A673 (cell line): ENCODE results near the gene ZNF584.

ENCODE experiments used
- EZH2 ChIP-seq: fragments of 200-600 bp; sonication (generic); IDR thresholded peaks from 2 replicates; pipeline ENCODE4 v1.6.1; 2017; ENCODE audit warnings: borderline replicate concordance, low read depth, mild to moderate bottlenecking, mixed read lengths, antibody characterized with exemption, low read length; ENCODE audit not compliant: poor library complexity, severe bottlenecking
- TF ChIP-seq, protein P1 (sequence below): fragments of 300-800, 200-600 bp; sonication (generic); conservative IDR thresholded peaks from 2 replicates; pipeline ENCODE4 v1.5.1; 2017; ENCODE audit warnings: low read depth, mild to moderate bottlenecking, antibody characterized with exemption, low read length, moderate library complexity, mixed read lengths

DNA sequence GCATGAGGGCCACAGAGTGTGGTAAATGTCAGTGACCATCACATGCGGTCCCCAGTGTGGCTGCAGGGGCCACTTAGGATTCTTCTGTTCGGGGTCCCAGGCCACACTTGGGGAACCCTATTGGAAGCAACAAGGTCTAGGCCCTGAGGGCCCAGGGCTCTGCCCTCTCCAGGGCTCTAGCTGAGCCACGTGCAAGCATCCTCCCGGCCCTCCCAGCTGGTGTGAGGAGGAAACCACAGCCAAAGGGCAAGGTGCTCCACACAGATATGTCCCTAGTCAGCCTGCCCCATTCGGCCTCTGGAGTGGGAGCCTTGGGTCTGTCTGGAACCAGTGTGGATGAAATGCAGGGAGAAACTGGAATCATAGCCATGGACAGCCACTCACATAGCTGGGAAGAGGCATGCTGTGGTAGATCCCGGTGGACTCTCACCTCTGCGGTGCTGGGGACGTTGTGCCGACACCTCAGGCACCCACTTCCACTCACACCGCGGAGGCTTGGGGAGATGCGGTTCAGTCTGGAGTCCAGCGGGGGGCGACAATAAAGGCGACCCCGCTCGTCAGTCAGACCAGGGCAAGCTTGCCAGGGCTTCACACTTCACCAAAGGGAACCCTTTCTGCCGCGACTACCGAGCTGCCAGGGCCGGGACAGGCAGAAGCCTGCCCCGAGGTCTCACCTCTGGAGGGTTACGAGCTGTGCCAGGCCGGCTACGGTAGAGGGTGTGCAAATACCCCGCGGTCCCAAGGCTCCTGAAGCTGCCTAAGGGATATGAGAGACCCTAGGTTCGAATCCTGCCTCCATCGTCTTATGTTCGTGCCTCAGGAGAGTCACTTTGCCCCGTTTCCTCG is 41.6 kb upstream of the ZNF584 start:
- TF ChIP-seq, protein P1, sequence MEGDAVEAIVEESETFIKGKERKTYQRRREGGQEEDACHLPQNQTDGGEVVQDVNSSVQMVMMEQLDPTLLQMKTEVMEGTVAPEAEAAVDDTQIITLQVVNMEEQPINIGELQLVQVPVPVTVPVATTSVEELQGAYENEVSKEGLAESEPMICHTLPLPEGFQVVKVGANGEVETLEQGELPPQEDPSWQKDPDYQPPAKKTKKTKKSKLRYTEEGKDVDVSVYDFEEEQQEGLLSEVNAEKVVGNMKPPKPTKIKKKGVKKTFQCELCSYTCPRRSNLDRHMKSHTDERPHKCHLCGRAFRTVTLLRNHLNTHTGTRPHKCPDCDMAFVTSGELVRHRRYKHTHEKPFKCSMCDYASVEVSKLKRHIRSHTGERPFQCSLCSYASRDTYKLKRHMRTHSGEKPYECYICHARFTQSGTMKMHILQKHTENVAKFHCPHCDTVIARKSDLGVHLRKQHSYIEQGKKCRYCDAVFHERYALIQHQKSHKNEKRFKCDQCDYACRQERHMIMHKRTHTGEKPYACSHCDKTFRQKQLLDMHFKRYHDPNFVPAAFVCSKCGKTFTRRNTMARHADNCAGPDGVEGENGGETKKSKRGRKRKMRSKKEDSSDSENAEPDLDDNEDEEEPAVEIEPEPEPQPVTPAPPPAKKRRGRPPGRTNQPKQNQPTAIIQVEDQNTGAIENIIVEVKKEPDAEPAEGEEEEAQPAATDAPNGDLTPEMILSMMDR: no peak
- TF ChIP-seq EZH2: no peak
